HepG2 (cell line): Measurements from ENCODE around the gene CD2AP. TPM values are rescaled to one million over a fixed set of nuclear protein-coding genes. Genes with fewer than 3 reads are reported as not detected.
A peak's percentile ranks its signal among the peaks of the same experiment; 100 is the strongest.

Experiments
- ATF1 ChIP-seq: IDR thresholded peaks from 2 replicates; pipeline ENCODE4 v1.6.1; 2016; ENCODE audit warnings: mild to moderate bottlenecking, control low read depth
- CENPT ChIP-seq: sonication (generic); formaldehyde crosslinking; IDR thresholded peaks from 2 replicates; pipeline ENCODE4 v1.8.0; 2022; ENCODE audit warnings: low read depth, mild to moderate bottlenecking, moderate library complexity, missing genetic modification reagents
- DRAP1 ChIP-seq: IDR thresholded peaks from 2 replicates; pipeline ENCODE4 v1.6.1; 2016; ENCODE audit warnings: missing genetic modification reagents, missing compliant biosample characterization
- ETV6 ChIP-seq: sonication (generic); formaldehyde crosslinking; conservative IDR thresholded peaks from 2 replicates; pipeline ENCODE4 v1.4.0; 2020; ENCODE audit warnings: missing genetic modification reagents
- HNRNPUL1 ChIP-seq: fragments of 200-400 bp; formaldehyde crosslinking; IDR thresholded peaks from 2 replicates; pipeline ENCODE4 v1.6.1; 2017; ENCODE audit warnings: low read depth, mild to moderate bottlenecking, low read length, moderate library complexity
- LRRFIP1 ChIP-seq: sonication (generic); formaldehyde crosslinking; conservative IDR thresholded peaks from 2 replicates; pipeline ENCODE4 v1.4.0; 2020; ENCODE audit warnings: missing genetic modification reagents
- NR1H2 ChIP-seq: sonication (generic); formaldehyde crosslinking; IDR thresholded peaks from 2 replicates; pipeline ENCODE4 v1.8.1; 2022; ENCODE audit warnings: low read depth, missing genetic modification reagents, borderline replicate concordance
- SCMH1 ChIP-seq: sonication (generic); formaldehyde crosslinking; IDR thresholded peaks from 2 replicates; pipeline ENCODE4 v1.9.0; 2021; ENCODE audit warnings: missing genetic modification reagents, mild to moderate bottlenecking, borderline replicate concordance
- SOX13 ChIP-seq, 3 experiments: fragments of 450-650 bp in 1 of 3; sonication (generic) in 1 of 3; formaldehyde crosslinking in 1 of 3; IDR thresholded peaks in 2 of 3; conservative IDR thresholded peaks in 1 of 3; 2 replicates each; pipeline versions ENCODE4 v1.5.0 to v1.6.1; 2016 to 2020; ENCODE audit warnings: antibody characterized with exemption in 1 of 3, mild to moderate bottlenecking in 1 of 3, missing compliant biosample characterization in 1 of 3, missing genetic modification reagents in 1 of 3, moderate library complexity in 1 of 3
- TBL1XR1 ChIP-seq: fragments of 150-350 bp; IDR thresholded peaks from 2 replicates; pipeline ENCODE4 v1.6.1; 2014; ENCODE audit warnings: borderline replicate concordance, low read length; ENCODE audit not compliant: partially characterized antibody
- TMF1 ChIP-seq: sonication (generic); formaldehyde crosslinking; IDR thresholded peaks from 2 replicates; pipeline ENCODE4 v1.8.1; 2022; ENCODE audit warnings: low read depth, missing genetic modification reagents
- ZBTB7B ChIP-seq: sonication (generic); formaldehyde crosslinking; IDR thresholded peaks from 2 replicates; pipeline ENCODE4 v1.4.0; 2020; ENCODE audit warnings: missing genetic modification reagents
- ZFP90 ChIP-seq: sonication (generic); formaldehyde crosslinking; IDR thresholded peaks from 2 replicates; pipeline ENCODE4 v1.8.0; 2022; ENCODE audit warnings: missing genetic modification reagents, mild to moderate bottlenecking, inconsistent platforms, borderline replicate concordance
- ZGPAT ChIP-seq: IDR thresholded peaks from 2 replicates; pipeline ENCODE4 v1.6.1; 2016; ENCODE audit warnings: mild to moderate bottlenecking
- ZNF431 ChIP-seq: sonication (generic); formaldehyde crosslinking; IDR thresholded peaks from 2 replicates; pipeline ENCODE4 v1.9.0; 2022; ENCODE audit warnings: missing genetic modification reagents, low read depth, mild to moderate bottlenecking, borderline replicate concordance
- ZNF552 ChIP-seq: sonication (generic); formaldehyde crosslinking; IDR thresholded peaks from 2 replicates; pipeline ENCODE4 v1.9.0; 2022; ENCODE audit warnings: missing genetic modification reagents, mild to moderate bottlenecking, borderline replicate concordance
- ZNF589 ChIP-seq: sonication (generic); formaldehyde crosslinking; conservative IDR thresholded peaks from 2 replicates; pipeline ENCODE4 v1.8.0; 2022; ENCODE audit warnings: mild to moderate bottlenecking, moderate library complexity, missing genetic modification reagents
- ZUFSP ChIP-seq: sonication (generic); formaldehyde crosslinking; IDR thresholded peaks from 2 replicates; pipeline ENCODE4 v1.9.0; 2021; ENCODE audit warnings: missing genetic modification reagents, mild to moderate bottlenecking, borderline replicate concordance
- polyA plus RNA-seq, 8 experiments: library from polyadenylated mRNA; depleted of rRNA in 3 of 8; stranded (reverse) in 7 of 8; unstranded in 1 of 8; fragments of >200 nt; fragmentation: Illumina TruSeq in 4 of 8; extraction: Trizol in 4 of 8; gene quantifications; 2 replicates each; pipeline versions ENCODE4 v1.2.1 to v1.2.3, GENCODE V29; 2011 to 2016; ENCODE audit warnings: low read depth in 4 of 8, missing spikeins in 1 of 8, mixed read lengths in 1 of 8; ENCODE audit not compliant: insufficient read depth in 1 of 8
- total RNA-seq, 5 experiments: library from RNA; depleted of rRNA; stranded (reverse); fragments of >200 nt; fragmentation: Illumina TruSeq; extraction: Trizol; gene quantifications; 2 replicates each; pipeline ENCODE4 v1.2.3, GENCODE V29; 2016; ENCODE audit warnings: low read depth in 1 of 5

Gene CD2AP
- total and polyA plus RNA-seq, 2 of the 13 experiments (the other 11 are each of a cell fraction or from before 2014, with no cell fraction given), result 8.6 to 31.9 TPM

GRCh38 chr6:47477497-47478232 lies at the start of gene CD2AP (continued):
- no peak; the same call in 1 of the 2 replicates for TF ChIP-seq TMF1 (CRISPR knock-in tag)
- no peak for TF ChIP-seq ZUFSP
- no peak for TF ChIP-seq CENPT (CRISPR knock-in tag)
- peak; percentile 88 for TF ChIP-seq ZGPAT (CRISPR knock-in tag)
- peak; percentile 54; the same call in 1 of the 2 replicates for TF ChIP-seq ZFP90
- TF ChIP-seq HNRNPUL1, result no peak
- no peak for TF ChIP-seq SCMH1 (CRISPR knock-in tag)
- no peak for TF ChIP-seq ETV6 (CRISPR knock-in tag)
- TF ChIP-seq SOX13 (IDR thresholded peaks at IDR 0.05), result no peak
- peak in 1 of 2 experiments; percentile 11; a peak in 1 of 4 replicates for TF ChIP-seq SOX13 (CRISPR knock-in tag; conservative IDR thresholded peaks at IDR 0.05 in 1 of 2, IDR thresholded peaks at IDR 0.05 in 1 of 2)
- TF ChIP-seq NR1H2 (CRISPR knock-in tag), result peak; percentile 66; the same call in 1 of the 2 replicates
- TF ChIP-seq LRRFIP1, result no peak
- TF ChIP-seq DRAP1 (CRISPR knock-in tag), result peak; percentile 8
- peak; percentile 24 for TF ChIP-seq TBL1XR1
- peak; percentile 84 for TF ChIP-seq ZNF552
- TF ChIP-seq ZNF431 (CRISPR knock-in tag), result no peak
- peak; percentile 98 for TF ChIP-seq ZBTB7B
- peak; percentile 90 for TF ChIP-seq ATF1 (CRISPR knock-in tag)
- TF ChIP-seq ZNF589 (CRISPR knock-in tag), result peak; percentile 79; the same call in 1 of the 2 replicates
